ACC112 (cell line): ENCODE results near the gene RRM2.

Experiments
- H2AFZ ChIP-seq: fragments of 200-600 bp; sonication (generic); one replicate; pipeline ENCODE4 v1.6.0; 2017; ENCODE audit warnings: antibody characterized with exemption, low read length; ENCODE audit not compliant: unreplicated experiment
- H3K27ac ChIP-seq: fragments of 200-600 bp; sonication (generic); 2 replicates; pipeline ENCODE4 v1.5.1; 2014; ENCODE audit warnings: low read depth, mild to moderate bottlenecking, antibody characterized with exemption, low read length, moderate library complexity
- H3K27me3 ChIP-seq: fragments of 200-600 bp; sonication (generic); 2 replicates; pipeline ENCODE4 v1.6.1; 2014; ENCODE audit warnings: mild to moderate bottlenecking, antibody characterized with exemption, low read length, moderate library complexity, mixed read lengths; ENCODE audit not compliant: insufficient read depth
- H3K36me3 ChIP-seq: fragments of 200-600 bp; sonication (generic); 2 replicates; pipeline ENCODE4 v1.6.1; 2016; ENCODE audit warnings: mild to moderate bottlenecking, antibody characterized with exemption, low read length, moderate library complexity, mixed read lengths; ENCODE audit not compliant: insufficient read depth
- H3K4me1 ChIP-seq: fragments of 200-600 bp; sonication (generic); one replicate; pipeline ENCODE4 v1.6.1; 2016; ENCODE audit warnings: low read length, mixed read lengths; ENCODE audit not compliant: insufficient read depth, unreplicated experiment, control insufficient read depth
- H3K4me3 ChIP-seq: fragments of 200-600 bp; sonication (generic); 2 replicates; pipeline ENCODE4 v1.5.1; 2014; ENCODE audit warnings: mild to moderate bottlenecking, low read depth, low read length
- H3K79me2 ChIP-seq: fragments of 200-600 bp; sonication (generic); one replicate; pipeline ENCODE4 v1.6.0; 2016; ENCODE audit warnings: low read length; ENCODE audit not compliant: control insufficient read depth, unreplicated experiment, insufficient read depth

Gene RRM2

GRCh38 chr2:10165861-10166675 lies 43.5 kb downstream of the RRM2 start:
- Histone ChIP-seq H3K27me3 (no peaks in the 10 kb centered on the region), H3K4me3 (no peak overlapping the region), H3K4me1 (peaks cover 34% of the 10 kb centered on the region), H3K79me2 (no peaks in the 10 kb centered on the region), H3K36me3 (no peaks in the 10 kb centered on the region), H3K27ac (no peak overlapping the region), H2AFZ (no peak overlapping the region)

GRCh38 chr2:10166676-10167292 lies 44.2 kb downstream of the RRM2 start:
- Histone ChIP-seq H3K36me3 (no peaks in the 10 kb centered on the region), H3K4me3 (no peak overlapping the region), H3K27me3 (no peaks in the 10 kb centered on the region), H3K4me1 (peaks cover 30% of the 10 kb centered on the region), H3K79me2 (no peaks in the 10 kb centered on the region), H3K27ac (no peak overlapping the region), H2AFZ (no peak overlapping the region)

- Histone ChIP-seq H3K36me3 (no peaks in the 10 kb centered on the region), H2AFZ (no peak overlapping the region), H3K27ac (no peak overlapping the region), H3K79me2 (no peaks in the 10 kb centered on the region), H3K4me3 (no peak overlapping the region), H3K27me3 (no peaks in the 10 kb centered on the region), H3K4me1 (peaks cover 27% of the 10 kb centered on the region)
These were observed 44.8 kb downstream of the RRM2 start for GRCh38 chr2:10167316-10167715.

DNA sequence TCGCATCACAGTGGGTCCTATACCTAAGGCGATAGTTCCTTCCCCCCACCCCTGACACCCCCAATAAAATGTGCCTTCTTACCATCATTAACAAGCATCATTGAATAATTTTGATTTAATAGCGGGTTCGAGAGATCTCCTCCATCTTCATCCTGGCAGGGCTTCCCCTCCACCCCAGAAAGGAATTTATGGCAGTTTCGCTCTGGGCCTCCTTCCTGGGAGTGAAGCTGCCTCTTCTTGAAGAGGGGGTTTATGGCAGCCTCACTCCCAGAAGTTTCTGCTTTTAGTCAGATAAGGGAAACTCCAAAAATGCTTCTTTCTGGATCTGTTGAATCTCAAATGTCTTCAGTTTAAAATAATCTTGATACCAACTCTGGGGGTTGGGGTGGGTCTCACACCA lies 45.7 kb downstream of the RRM2 start:
- Histone ChIP-seq H3K36me3 (no peaks in the 10 kb centered on the region), H3K79me2 (no peaks in the 10 kb centered on the region), H3K27me3 (no peaks in the 10 kb centered on the region), H3K4me1 (peaks cover 27% of the 10 kb centered on the region), H3K4me3 (no peak overlapping the region), H2AFZ (no peak overlapping the region), H3K27ac (no peak overlapping the region)

GRCh38 chr2:10169053-10169578 lies 46.6 kb downstream of the RRM2 start:
- H3K27me3 ChIP-seq: no peaks in the 10 kb centered on the region
- H3K4me1 ChIP-seq: peaks cover 21% of the 10 kb centered on the region
- H3K36me3 ChIP-seq: no peaks in the 10 kb centered on the region
- H3K4me3 ChIP-seq: no peak overlapping the region
- H2AFZ ChIP-seq: no peak overlapping the region
- no peaks in the 10 kb centered on the region for H3K79me2 ChIP-seq
- no peak overlapping the region; the same call in 1 of the 2 replicates for H3K27ac ChIP-seq

GRCh38 chr2:10169581-10169980 lies 47.0 kb downstream of the RRM2 start:
- peak overlapping the region; percentile 49; the same call in 1 of the 2 replicates for H3K27ac ChIP-seq
- H3K4me1 ChIP-seq: peaks cover 21% of the 10 kb centered on the region
- no peak overlapping the region for H2AFZ ChIP-seq
- no peaks in the 10 kb centered on the region for H3K79me2 ChIP-seq
- H3K4me3 ChIP-seq: no peak overlapping the region
- H3K36me3 ChIP-seq: no peaks in the 10 kb centered on the region
- no peaks in the 10 kb centered on the region for H3K27me3 ChIP-seq

DNA sequence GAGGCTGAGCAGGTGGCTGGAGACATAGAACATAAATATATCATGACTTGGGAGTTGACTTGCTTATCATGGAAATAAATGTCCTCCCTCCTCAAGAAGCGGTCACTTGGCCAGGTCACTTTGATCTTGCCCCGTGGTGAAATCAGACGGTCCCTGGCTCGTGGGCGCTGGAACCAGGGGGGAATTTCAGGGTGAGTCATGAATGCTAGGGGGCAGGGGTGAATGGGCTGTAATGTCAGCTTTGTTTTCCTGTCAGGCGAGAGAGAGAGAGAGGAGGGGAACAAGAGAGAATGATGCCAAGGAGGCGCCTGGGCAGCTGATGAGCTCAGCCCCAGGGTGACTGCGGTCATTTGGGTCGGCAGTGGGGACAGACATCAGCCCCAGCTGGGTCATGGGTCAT lies 47.7 kb downstream of the RRM2 start:
- Histone ChIP-seq H3K36me3 (no peaks in the 10 kb centered on the region), H3K4me1 (peaks cover 21% of the 10 kb centered on the region), H2AFZ (no peak overlapping the region), H3K4me3 (no peak overlapping the region), H3K79me2 (no peaks in the 10 kb centered on the region), H3K27ac (peak overlapping the region; percentile 49), H3K27me3 (no peaks in the 10 kb centered on the region)

DNA sequence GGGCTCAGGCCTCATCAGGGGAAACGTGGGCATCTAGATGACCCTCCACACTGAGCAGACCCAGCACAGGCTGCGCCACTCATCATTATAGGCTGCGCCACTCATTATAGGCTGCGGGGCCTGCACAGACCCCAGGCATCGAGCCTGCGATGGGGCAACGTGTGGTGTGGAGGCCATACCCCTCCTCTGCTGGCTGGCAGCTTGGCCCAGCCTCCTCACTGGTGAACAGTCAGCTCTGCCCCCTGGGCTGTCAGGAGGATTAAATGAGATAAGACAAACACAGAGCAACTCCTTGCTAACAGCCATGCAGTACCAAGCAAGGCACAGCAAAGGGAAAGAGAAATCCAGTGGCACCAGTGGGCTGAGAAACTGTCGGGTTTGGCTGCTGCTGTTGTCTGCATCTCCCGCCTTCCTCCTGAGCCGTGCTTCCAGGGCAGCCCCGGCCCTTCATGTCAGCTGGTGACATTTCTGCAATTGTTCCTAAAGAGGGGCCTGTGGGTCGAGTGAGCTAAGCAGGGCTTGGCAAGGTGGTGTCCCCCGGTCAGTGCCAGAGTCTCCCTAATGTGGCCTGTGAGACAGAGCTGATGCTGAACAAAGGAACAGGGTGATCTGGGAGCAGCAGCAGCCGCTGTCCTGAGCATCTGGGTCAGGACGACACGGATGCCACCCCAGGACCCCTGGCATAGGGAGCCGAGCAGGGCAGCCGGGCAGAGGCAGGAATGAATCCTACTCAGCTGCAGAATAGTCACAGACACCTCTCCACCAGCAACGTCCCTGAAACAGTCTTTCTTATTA lies 48.7 kb downstream of the RRM2 start:
- H3K27ac ChIP-seq: no peak overlapping the region
- no peaks in the 10 kb centered on the region for H3K27me3 ChIP-seq
- H3K36me3 ChIP-seq: no peaks in the 10 kb centered on the region
- no peak overlapping the region for H2AFZ ChIP-seq
- H3K4me1 ChIP-seq: peaks cover 21% of the 10 kb centered on the region
- no peaks in the 10 kb centered on the region for H3K79me2 ChIP-seq
- no peak overlapping the region for H3K4me3 ChIP-seq

GRCh38 chr2:10172033-10172871 lies 49.7 kb downstream of the RRM2 start:
- no peak overlapping the region for H2AFZ ChIP-seq
- H3K79me2 ChIP-seq: no peaks in the 10 kb centered on the region
- H3K4me3 ChIP-seq: no peak overlapping the region
- no peak overlapping the region for H3K27ac ChIP-seq
- H3K4me1 ChIP-seq: peaks cover 21% of the 10 kb centered on the region
- no peaks in the 10 kb centered on the region for H3K36me3 ChIP-seq
- H3K27me3 ChIP-seq: no peaks in the 10 kb centered on the region
